HG02973 (cell line): ENCODE measurements around the gene RERE.
"Not testable (repeated sequence)": the region's sequence is repeated elsewhere in the genome, so short reads cannot be mapped to it uniquely, and the experiment has no call there.

Experiments used
- ATAC-seq: cut with Tn5 transposase; IDR thresholded peaks from one replicate; pipeline ENCODE4 v1.9.1; 2021; ENCODE audit warnings: moderate library complexity; ENCODE audit not compliant: unreplicated experiment

Gene RERE

DNA sequence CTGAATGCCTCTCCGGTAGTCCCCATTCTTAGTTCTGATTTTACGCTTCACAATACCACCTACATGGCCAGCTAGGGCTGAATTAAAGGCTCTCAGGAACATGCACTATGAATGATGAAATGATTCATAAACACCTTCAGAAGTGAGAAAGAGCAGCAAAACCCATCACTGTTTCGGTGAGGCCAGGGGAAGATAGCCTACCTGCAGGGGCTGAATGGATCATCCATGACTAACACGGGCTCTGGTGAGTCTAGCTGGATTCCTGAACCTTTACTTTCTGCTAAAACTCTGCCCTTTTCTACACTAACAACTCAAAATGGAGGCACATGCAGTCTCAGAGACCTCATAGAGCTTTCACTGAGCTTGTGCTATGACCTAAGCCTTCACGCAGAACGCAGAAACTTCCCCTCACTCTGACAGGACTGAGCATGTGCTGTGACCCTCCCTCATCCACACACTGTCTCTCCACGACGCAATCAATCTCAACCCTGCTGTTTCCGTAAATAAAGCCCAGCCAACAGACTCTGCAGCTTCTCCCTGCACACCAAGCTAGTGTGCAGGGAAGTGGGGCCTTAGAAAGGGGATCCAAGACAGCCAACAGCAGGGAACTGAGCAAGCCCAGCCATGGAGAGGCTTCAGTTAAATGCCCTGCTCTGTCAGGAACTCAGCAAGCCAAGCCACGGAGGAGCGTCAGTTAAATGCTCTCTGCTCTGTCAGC is 291.7 kb downstream of the RERE start:
- ATAC-seq, result peak; percentile 48

GRCh38 chr1:8525216-8525557 is 292.3 kb downstream of the RERE start:
- ATAC-seq, result no peak

- no peak for ATAC-seq
Observed at GRCh38 chr1:8524627-8525157, 292.7 kb downstream of the RERE start.

GRCh38 chr1:8523666-8524206 is 293.7 kb downstream of the RERE start:
- ATAC-seq, result no peak

GRCh38 chr1:8520483-8520966 is 296.9 kb downstream of the RERE start:
- ATAC-seq, result no peak

DNA sequence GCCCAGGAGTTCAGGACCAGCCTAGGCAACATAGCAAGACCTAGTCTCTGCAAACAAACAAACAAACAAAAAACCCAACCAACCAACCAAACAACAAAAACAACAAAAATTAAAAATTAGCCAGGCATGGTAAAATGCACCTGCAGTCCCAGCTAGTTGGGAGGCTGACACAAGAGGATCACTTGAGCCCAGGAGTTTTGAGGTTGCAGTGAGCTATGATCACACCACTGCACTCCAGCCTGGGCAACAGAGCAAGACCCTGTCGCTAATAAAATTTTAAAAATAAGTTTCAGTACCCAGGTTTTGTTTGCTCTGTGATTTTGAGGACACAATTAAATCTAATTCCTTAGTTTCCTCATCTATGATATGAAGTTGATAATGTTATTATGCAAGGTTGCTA is 298.3 kb downstream of the RERE start:
- ATAC-seq, result no peak

- no peak for ATAC-seq
Observed at GRCh38 chr1:8518490-8518801, 299.0 kb downstream of the RERE start.

- ATAC-seq, result no peak
Observed at GRCh38 chr1:8517661-8518489, 299.6 kb downstream of the RERE start.

DNA sequence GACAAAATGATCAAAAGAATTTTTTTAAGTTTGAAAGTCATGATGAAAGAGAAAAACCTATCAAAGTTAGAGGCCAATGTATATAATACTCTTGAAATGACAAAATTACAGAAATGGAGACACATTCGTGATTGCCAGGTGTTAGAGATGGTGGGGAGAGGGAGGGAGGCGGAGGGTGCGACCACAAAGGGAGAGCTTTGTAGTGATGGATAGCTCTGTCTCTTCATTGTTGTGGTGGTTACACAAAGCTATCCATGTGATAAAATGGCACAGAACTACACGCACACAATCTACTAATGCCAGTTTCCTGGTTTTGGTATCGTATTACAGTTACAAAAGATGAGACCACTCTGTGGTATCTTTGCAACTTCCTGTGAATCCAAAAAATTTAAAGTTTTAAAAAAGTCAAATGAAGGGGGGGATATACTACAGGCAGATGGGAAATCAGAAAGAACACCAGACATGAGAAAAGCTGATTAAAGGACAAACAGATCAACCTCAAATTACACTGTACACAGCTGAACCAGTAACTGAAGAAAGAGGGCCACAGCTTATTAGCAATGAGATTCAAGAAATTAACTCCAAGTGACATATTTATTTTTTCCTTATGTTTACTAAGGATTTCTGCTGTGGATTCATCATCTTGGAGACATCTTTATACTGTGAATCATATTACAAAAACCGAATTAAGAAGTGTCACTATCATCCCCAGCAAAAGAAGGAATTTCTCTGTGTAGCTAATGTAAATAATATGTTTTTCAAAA is 300.5 kb downstream of the RERE start:
- ATAC-seq, result no peak

GRCh38 chr1:8516278-8516777 is 301.1 kb downstream of the RERE start:
- no peak for ATAC-seq

DNA sequence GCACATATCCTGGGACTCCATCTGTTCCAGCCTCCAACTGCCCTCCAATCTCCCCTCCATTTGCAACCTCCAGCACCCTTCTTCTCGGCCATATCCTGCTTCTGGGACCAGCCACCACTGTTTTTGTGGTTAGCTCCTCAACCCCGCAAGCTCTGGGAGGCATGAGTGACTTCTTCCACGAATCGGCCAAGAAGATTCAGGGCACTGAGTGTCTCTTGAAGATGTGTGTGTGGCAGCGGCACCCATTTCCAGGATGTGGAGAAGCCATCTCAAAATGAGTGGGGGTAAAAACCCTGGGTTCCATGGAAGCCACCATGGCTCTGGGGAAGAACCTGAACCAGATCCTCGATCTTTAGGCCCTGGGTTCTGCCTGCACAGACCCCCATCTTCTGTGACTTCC is 304.9 kb downstream of the RERE start:
- ATAC-seq, result no peak

DNA sequence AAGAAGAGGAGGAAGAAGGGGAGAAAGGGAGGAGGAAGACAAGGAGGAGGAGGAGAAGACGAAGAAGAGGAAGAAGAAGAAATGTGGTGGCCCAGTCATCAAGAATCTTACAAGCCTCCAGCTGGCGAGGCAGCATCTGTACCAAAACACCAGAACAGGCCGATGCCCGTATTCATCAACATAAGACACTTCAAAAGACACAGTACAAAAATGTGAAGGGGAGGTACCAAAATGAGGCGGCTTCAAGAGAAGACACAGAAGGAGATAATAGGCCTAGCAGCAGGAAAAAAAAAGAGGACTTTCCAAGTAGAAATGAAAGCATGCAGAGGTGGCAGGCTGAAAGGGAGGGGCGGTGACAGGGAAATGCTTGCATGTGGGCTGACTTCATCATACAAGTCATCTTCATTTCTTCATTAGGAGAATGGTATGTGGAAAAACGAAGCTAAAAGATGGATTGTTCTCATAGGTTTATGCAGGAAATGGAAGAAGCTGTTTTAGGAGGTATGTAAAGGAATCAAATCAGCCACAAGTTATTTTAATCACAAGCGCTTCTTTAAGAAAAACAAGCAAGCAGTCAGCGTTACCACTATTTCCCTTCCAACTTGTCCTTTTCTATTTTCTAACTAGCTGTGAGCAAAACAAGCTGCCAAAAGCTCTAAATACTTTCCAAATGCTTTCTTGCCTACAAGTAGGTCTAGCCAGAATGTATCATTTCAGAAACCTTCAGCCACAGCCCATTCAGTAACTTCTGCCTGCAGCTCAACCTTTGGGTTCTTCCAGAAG is 307.2 kb downstream of the RERE start:
- no peak for ATAC-seq

DNA sequence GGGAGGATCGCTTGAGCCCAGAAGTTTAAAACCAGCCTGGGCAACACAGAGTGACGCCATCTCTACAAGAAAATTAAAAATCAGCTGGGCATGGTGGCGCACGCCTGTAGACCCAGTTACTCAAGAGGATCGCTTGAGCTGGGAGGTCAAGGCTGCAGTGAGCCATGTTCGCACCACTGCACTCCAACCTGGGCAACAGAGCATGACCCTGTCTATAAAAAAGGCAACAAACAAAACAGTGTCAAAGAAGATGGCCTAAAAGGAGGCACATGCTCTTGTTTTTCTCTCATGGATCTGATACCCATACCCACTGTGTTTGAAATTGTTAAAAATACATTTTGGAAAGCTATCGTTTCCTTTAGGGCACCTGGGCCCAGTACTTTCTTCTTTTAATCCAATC is 307.9 kb downstream of the RERE start:
- no peak for ATAC-seq

DNA sequence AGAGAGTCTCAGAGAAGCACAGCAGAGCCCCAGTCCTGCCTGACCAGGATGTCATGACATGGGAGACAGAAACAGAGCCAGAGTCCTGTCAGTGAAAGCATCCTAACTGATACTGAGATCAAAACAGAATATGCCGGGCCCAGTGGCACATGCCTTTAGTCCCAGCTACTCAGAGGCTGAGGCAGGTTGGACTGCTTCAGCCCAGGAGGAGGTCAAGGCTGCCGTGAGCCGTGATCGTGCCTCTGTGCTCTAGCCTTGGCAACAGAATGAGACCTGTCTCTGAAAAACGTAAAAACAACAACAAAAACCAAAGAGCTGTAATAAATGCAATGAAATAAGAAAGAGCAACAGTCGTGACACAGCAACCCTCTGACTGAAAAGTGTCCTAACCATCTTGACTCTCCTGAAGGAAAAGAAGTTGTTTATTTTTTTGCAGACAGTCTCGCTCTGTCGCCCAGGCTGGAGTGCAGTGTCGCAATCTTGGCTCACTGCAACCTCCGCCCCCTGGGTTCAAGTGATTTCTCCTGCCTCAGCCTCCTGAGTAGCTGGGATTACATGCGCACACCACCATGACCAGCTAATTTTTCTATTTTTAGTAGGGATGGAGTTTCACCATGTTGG is 310.3 kb downstream of the RERE start:
- no peak for ATAC-seq

DNA sequence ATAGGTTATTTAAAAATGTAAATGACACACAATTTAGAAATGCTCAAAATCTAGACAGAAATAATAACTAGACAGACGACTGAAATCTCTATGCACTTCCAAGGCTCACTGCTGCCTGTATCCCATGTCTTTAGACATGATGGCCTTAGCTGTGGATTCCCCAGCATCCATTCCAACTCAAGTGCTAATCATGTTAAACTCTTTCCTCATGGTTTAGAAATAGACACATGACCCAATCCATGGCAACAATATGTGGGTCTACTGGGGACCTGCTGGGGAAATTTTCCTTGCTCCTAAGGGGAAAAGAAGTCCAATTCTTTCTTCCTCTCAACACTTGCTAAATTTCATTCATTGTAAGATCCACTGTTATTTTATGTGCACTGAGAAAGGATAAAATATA is 311.0 kb downstream of the RERE start:
- ATAC-seq, result no peak

GRCh38 chr1:8503842-8504241 is 313.6 kb downstream of the RERE start:
- no peak for ATAC-seq

GRCh38 chr1:8502949-8503348 is 314.5 kb downstream of the RERE start:
- not testable (repeated sequence) for ATAC-seq

- no peak for ATAC-seq
Observed at GRCh38 chr1:8497210-8497819, 320.1 kb downstream of the RERE start.

GRCh38 chr1:8496473-8496872 is 321.0 kb downstream of the RERE start:
- ATAC-seq, result no peak
